D341Med (cell line): Measurements from ENCODE around the gene SV2B.

Experiments
- DNase-seq: peaks from one replicate; pipeline ENCODE4 v3.0.0; 2012; ENCODE audit warnings: low spot score

The SV2B gene

GRCh38 chr15:91192690-91193377 lies 92.8 kb downstream of the SV2B start:
- no peak for DNase-seq

GRCh38 chr15:91193378-91193720 lies 93.3 kb downstream of the SV2B start:
- DNase-seq: no peak

- no peak for DNase-seq
Observed at GRCh38 chr15:91196127-91196526, 96.1 kb downstream of the SV2B start.

GRCh38 chr15:91196768-91197167 lies 96.7 kb downstream of the SV2B start:
- no peak for DNase-seq

DNA sequence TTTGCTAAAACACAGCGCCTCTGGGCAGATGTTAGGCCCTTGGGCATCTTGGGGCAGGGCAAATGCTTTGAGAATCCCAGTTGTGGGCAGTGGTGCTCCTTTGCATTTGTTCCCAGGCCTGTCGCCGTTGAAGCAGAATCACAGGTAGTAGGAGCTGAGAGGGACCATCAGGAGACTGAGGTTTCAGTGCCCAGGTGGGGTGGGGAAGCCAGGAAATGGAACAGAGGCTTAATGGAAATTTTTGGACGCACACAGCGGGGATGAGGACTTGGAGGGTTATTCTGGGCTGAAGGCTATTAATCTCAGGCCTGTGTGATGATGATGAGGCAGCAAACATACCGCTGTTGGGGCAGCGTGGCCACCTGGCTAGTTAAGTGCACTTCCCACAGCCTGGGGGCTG lies 99.5 kb downstream of the SV2B start:
- no peak for DNase-seq

- DNase-seq: no peak
Observed at GRCh38 chr15:91200101-91200754, 100.2 kb downstream of the SV2B start.

DNA sequence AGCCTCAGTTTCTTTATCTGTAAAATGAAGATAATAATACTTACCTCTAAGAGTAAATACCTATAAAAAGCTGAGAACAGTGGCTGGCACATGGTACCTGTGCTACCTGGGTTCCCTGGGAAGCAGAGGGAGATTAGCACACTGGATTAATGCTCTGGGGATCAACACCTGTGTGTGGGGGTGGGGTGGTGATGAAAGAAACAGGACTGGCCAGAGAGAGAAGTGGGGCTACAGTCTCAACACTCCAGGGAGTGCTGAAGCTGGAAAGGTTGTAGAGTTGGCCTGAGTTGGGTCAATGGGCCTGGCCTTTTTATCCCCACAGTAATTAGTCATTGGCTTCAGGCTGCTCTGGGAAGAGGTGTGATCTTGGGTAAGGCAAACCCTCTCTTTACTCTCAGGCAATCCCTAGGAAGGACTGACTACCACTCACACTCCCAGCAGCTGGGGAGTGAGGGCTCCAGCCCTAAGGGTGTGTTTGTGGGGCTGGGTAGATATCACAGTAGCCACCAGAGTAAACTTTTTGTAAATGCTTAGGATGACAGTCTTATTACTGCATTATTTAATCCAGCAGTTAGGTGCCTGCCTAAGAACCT lies 102.5 kb downstream of the SV2B start:
- DNase-seq: no peak

DNA sequence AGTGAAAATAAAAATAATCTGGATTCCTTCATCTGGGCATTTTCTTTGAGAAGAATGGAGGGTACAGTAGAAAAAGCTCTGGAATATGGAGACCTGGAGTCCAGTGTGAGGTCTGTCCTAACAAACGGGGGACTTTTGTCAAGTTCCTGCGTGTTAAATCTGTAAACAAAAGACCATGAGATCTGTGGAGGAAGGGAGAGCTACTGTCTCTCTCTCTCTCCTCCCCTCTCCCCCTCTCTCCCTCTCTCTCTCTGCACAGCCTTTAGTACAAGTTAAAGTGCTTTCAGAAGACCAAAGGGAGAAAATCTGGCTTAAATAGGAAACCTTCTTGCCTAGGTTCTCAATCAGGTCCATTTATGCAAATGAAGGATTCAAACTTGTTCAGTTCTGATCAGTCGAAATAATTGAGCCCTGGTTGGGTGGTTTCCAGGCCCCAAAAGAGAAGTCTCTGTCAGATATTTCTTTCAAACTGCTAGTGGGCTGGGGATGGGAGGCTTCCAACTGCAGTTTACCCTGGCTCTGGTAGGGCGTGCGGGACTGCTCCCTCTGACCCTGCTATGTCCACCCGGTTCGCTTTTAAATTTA lies 103.7 kb downstream of the SV2B start:
- DNase-seq: no peak

DNA sequence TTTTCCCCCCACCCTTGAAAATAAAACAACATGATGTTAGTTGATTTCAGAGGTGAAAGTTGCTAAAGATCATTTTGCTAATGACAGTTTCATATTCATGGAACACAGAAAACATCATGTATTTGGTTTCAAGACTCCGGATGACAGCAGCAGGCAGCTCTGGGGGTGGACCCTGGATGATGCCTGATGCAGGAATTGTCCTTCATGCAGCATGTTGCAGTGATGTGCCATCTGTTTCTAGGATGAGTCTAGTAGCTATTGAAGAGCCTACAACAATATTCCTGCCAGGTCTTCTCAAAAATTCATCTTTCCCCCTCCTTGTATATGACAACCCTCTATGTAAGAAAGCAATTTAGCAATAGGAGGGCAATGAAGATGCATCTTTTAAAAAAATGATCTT lies 108.3 kb downstream of the SV2B start:
- DNase-seq: no peak

- DNase-seq: no peak
Observed at GRCh38 chr15:91209318-91209717, 109.3 kb downstream of the SV2B start.

- DNase-seq: no peak
Observed at GRCh38 chr15:91209726-91210125, 109.7 kb downstream of the SV2B start.

- no peak for DNase-seq
Observed at GRCh38 chr15:91214675-91215590, 114.9 kb downstream of the SV2B start.

DNA sequence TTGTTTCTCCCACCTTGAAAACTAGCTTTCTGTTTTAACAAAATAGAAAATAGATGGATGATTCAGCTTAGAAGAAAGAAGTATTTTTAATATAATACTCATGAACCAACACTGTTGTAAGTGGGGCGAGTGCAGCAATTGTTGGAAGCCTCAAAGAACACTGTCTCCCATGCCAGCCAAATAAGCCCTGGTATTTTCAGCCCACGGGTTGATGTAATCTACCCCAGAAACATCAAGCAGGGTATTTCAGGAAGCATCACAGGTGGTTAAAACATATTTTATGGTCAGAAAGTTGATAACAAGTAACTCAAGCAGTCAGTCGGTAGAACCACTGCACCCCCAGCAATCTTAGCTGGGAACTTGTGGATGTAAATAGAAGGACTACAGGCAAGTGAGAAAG lies 115.9 kb downstream of the SV2B start:
- DNase-seq: no peak

GRCh38 chr15:91219206-91219605 lies 119.1 kb downstream of the SV2B start:
- no peak for DNase-seq

DNA sequence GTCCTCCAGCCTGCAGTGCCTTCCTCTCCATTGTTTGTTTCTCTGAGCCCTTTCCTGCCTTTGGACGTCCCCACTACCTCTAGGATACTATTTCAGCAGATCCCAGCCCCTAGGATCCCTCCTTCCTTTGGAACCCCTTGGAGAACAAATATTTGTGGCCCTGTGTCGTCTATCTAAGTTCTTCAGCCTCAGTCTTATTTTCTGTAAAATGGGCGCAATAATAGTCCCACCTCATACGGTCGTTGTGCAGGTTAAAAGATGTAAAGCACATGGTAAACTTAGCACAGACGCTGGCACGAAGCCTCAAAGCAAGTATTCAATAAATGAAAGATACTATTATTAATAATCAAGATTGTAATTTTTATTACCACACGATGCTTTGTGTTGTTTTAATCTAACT lies 122.0 kb downstream of the SV2B start:
- no peak for DNase-seq

GRCh38 chr15:91223863-91224262 lies 123.8 kb downstream of the SV2B start:
- no peak for DNase-seq

- peak; percentile 74 for DNase-seq
Observed at GRCh38 chr15:91224755-91225380, 124.8 kb downstream of the SV2B start.

- no peak for DNase-seq
Observed at GRCh38 chr15:91225741-91226140, 125.7 kb downstream of the SV2B start.

GRCh38 chr15:91227117-91227516 lies 127.1 kb downstream of the SV2B start:
- peak; percentile 42 for DNase-seq

DNA sequence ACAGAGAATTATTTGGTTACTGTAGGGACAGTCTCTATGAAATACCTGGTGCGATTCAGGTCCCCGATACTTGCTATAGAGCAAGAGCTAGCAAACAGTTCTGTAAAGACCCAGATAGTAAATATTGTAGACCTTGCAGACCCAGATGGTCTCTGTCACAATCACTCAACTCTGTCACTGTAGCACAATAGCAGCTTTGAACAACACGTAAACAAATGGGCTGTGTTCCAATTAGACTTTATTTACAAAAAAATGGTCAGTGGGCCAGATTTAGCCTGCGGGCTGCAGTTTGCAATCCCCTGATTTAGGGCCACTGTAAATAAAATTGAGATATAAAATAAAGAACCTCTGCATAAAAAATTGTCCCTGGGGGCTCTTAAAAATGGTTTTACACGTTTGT lies 127.7 kb downstream of the SV2B start:
- no peak for DNase-seq

- no peak for DNase-seq
Observed at GRCh38 chr15:91228383-91228782, 128.3 kb downstream of the SV2B start.

GRCh38 chr15:91228890-91229289 lies 128.8 kb downstream of the SV2B start:
- DNase-seq: no peak
